Measurements from ENCODE around the gene CSNK1A1.
"Not testable (repeated sequence)": the region's sequence is repeated elsewhere in the genome, so short reads cannot be mapped to it uniquely, and the experiment has no call there.

Gene CSNK1A1

DNA sequence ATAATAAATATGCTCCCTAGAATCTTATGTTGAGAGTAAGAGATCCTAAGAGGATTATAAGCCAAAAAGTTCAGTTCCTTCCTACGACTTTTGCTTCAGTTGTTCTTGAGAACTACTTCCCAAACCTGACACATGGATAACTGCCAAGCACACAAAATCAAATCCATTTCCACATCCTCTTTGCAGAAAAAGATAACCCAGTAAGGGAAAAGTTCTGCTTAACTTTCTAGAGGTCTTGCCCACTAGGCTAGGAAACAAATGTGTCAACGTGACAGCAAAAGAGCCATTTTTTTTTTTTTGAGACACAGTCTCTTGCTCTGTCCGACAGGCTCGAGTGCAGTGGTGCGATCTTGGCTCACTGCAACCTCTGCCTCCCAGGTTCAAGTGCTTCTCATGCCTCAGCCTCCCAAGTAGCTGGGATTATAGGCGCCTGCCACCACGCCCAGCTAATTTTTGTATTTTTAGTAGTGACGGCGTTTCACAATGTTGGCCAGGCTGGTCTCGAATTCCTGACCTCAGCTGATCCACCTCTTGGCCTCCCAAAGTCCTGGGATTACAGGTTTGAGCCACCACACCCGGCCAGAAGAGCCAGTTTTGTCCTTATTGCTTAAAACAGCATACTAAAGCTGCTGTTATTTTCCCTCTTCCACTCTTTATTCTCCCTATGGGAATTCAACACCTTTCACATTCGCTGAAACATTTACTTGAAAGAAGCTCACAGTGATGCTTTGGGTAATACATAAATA is 24.2 kb downstream of the CSNK1A1 start:
- DNase-seq = no peak

DNA sequence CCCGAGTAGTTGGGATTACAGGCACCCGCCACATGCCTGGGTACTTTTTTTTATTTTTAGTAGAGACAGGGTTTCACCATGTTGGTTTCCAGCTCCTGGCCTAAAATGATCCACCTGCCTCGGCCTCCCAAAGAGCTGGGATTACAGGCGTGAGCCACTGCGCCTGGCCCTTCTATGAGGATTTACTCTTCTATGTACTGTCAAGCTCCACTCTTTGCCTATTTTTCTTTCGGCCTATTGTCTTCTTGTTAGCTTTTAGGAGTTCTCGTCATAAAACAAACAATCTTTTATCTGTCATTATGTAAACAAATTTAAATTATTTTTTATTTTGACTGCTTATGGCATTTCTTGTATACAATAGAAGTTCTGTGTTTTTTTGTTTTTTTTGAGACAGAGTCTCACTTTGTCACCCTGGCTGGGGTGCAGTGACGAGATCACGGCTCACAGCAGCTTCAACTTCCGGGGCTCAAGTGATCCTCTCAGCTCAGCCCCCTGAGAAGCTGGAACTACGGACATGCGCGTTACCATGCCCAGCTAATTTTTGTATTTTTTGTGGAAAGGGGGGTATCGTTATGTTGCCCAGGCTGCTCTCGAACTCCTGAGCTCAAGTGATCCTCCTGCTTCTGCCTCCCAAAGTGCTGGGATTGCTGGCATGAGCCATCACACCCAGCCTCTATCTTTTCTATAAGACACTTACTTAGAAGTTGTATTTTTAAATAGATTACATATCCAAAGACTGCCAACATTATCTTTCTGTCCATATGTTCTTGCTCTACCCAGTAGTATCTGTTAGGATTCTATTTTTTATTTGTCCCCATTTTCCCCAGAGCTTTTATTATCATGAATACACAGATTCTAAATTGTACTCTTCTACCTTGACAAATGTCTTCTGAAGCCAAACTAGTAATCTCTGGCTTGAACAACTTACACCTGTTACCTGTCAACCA is 29.2 kb downstream of the CSNK1A1 start:
- DNase-seq = no peak

DNA sequence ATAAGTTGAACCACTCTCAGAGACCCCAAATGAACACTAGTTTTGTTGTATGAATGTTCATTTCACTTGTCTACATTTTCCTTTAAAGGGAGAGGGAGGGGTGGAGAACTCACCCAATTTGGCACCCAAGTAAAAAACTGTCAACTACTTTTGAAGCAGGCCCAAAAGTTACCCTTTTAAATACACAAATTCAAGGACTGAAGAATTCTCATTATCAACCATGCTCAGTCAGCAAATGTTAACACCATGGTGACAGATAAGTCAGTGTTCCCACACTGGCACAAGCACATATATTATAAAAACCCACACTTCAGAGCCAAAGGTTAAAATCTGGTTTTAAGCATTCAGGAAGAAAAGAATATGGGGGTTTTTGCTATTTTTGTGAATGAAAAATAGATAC is 31.6 kb downstream of the CSNK1A1 start:
- no peak for DNase-seq

DNA sequence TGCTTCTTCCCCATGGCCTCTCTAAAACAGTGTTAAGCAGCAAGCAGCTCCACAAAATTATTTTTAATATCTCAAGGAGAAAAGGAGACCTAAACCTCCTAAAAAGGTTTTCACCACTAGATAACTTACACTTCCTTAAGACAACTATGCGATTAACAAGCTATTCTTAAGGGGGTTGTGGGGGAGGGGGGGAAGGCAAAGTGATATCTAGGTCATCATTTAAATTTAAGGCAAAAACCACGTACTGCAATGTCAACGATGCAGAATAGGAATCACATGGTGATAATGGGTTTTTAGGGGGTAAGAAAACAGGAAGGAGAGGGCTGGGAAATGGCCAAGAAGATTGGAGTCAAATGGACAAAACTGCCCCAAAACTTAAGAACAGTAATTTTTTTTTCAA is 32.6 kb downstream of the CSNK1A1 start:
- no peak for DNase-seq

DNA sequence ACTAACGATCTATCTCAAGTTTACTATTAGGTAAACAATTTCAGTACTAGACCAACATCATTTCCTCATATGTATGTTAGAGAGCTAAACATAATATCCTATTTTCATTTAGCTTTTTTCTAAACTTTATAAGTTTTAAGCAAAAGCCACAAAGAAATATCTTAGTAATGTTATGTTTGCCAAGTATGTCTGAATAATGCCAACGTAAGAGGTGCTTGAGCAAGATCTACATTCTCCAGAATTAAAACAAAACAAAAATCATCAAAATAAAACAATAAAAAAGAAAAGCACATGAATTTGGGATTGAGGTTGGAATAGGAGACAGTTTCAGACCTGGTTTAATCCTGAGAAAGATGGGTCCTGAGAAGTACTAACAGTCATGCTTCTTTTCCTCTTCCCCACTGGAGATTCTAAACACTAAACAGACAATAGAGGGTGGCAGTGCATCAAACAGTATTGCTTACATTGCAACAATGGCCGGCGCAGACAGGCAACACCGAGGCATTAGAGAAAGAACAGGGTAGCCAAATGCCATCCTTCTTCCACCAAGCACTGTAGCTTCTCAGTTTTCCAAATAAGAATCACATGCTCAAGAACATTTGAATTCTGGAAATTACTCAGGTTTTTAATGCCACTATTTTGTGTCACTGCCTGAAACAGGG is 33.6 kb downstream of the CSNK1A1 start:
- no peak for DNase-seq

DNA sequence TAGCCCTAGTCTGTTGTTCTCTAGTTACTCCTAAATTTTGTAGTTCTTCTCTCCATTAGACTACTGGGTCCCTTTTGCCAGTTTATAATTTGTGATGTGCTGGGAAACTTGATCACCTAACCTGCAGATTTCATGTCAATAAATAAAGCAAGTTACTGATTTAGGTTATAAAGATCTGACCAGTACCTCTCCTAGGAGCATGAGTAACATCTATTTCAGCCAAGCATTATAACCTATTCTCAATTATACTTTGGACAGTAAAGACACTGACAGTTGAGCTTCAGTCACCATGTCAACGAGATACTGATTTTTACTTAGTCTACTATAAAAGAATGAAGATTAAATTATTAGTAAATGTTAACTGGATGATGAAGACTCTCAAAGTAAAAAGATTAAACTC is 36.7 kb downstream of the CSNK1A1 start:
- DNase-seq = no peak

DNA sequence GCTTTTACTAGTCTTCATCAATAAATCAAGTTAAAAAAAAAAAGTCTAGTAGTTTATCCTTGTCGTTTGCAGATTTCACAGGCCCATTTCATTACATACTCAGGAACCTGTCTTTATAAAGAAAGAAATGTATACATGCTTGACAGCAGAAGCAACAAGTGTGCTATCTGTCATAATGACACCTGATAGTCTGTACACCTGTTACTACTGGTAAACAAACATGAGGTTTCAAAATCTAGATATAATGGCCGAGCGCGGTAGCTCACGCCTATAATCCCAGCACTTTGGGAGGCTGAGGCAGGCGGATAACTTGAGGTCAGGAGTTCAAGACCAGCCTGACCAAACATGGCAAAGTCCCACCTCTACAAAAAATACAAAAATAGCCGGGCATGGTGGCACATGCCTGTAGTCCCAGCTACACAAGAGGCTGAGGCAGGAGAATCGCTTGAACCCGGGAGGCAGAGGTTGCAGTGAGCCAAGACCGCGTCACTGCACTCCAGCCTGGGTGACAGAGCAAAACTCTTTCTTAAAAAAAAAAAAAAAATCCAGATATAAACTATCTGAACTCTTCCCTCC is 37.8 kb downstream of the CSNK1A1 start:
- DNase-seq = not testable (repeated sequence)

DNA sequence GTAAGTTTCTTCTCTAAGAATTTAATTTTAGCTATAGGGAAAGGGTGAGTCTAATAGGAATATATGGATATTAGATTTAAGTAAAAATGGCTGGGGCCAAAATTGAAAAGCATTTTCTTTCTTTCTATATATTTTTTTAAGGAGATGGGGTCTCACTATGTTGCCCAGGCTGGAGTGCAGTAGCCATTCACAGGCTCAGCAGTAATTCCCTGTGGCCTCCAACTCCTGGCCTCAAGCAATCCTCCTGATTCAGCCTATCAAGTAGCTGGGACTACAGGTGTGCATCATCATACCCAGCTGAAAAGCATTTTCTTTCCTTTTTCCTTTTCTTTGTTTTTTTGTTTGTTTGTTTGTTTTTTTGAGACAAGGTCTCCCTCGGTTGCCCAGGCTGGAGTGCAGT is 41.1 kb downstream of the CSNK1A1 start:
- no peak for DNase-seq

DNA sequence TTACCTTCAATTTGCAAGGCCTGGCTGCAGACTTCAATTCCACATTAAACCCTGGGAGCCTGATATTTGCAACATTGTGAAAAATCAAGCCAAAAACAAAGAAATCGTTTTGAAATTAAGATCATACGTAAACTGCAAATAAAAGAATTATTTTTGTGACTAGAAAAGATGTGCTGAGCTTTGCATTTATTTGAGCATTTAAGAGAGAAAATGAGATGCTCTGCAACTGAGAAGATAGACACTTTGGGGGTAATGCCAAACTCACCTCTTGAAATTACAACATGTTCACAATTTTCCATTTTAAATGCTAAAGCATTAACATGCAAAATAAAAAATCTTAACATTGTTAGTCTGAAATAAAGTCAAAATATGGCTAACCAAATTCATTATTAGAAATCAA is 46.6 kb downstream of the CSNK1A1 start:
- no peak for DNase-seq

DNA sequence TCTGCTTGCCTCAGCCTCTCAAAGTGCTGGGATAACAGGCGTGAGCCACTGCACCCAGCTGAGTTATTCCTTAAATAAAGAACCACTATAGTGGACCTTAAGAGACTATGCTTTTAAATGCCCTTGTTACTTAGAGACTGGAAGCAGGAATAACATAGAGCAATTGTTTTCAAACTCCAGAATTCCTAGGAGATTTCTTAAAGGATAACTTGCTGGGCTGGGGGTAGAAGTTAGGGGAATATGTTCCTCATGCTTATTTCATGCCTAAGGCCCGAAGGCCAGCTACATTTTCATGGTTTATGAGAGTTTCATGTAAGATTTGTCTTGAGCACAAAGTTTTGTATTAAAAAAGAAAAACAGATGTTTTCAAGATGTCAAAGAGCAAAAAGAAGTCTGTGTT is 48.2 kb downstream of the CSNK1A1 start:
- no peak for DNase-seq

DNA sequence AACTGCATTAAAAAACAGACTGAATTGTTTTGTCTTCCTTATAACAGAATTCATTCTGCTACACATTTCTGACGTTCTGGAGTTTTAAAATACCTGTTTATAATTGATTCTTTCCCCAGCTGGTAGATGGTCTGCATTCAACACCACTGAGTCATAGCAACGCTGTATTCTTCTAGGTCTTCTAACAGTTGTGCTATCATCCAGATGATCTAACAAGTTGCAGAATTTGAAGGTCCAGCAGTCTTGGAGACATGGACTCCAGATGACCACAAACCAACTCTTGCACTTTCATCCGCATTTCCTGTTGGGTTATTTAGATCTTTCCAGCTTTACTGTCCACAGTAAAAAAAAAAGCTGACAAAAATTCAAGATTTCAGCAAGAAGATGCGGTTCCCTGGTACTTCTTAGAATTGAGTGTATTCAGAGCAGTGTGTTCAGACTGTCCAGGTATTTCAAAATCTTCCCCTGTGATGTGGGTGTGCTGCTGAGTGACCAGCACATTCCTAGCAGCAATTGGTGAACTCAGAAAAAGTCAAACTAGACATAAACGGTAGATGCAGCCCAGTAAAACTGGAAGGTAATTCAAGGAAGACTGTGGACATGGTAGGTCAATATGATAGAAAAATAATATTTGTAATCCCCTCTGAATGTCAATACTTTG is 50.2 kb downstream of the CSNK1A1 start:
- no peak for DNase-seq

DNA sequence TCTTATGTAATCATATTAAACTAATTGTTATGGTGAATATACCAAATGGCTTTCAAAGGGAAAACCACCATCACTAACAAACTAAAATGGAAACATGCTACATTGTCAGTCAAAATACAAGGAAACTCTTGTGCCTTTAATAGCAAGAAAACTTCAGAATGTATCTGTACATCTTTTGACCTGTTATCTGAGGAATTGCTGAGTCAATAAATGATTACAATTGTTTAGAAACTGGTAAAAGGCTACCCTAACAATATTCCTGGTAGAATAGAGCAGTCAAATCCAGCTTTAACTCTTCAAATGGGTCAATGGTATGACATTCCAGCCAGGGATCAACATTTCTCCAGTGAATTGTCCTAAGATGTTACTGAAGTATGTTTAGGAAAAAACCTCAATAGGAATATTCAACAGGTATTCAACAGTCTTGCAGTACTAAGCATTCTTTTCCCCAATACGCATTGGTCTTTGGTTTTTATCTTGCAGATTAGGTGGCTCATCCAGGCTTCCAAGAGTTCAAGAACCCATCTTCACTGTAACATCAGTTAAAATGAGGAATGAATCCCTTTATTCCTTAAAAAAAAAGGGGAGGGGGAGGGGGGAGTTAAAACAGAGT is 52.4 kb downstream of the CSNK1A1 start:
- DNase-seq = no peak

DNA sequence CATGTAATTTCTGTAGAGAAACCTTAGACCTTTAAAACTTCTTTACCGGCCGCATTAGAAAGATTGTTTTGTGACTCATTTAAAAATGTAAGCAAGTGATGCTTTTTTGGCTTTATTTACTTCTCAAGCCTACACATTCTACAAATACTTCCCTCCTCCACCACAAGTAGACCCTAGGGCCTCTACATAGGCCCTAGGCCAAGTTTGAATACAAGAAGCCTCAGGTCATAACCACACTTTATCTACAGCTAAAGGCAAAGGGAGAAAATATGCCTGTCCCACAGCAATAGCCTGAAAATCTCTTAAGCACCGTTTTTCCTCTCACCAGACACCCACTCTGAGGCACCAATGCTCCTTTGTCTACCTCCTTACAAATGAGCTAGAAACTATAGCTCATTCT is 53.9 kb downstream of the CSNK1A1 start:
- DNase-seq = no peak

DNA sequence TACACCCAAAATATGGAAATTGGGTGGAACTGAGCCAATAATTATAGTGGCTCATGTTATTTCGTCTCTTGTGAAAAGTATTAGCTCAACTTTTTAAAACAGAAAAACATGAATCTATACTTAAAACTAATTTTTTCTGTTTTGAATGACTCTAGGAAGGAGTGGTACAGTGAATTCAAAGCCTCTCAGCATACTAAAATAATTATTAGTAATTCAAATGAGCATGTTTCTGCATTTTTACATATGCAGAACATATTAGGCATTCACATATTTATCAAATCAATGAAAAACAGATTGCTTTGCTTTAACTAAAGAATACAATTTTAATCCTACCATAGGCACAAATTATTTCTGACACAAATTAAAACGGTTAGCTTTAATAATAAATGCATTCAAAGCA is 54.3 kb downstream of the CSNK1A1 start:
- no peak for DNase-seq

DNA sequence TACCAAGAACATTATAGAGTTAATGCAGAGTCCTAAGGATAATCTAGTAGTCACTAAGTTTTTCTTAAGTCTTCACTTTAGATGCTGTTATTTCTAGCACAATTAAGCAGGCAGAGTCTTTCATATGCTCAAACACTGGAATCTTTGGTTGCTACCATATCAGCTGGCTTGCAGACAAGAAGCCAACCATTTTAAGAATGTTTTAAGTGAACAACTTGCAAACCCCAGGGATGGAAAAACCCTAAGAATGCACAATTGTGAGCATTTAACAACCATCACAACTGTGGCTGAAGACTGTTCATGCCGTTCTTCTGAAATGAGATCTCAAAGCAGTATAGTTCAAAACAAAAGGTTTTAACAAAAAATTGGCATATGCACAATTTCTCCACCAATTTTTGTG is 55.1 kb downstream of the CSNK1A1 start:
- no peak for DNase-seq

DNA sequence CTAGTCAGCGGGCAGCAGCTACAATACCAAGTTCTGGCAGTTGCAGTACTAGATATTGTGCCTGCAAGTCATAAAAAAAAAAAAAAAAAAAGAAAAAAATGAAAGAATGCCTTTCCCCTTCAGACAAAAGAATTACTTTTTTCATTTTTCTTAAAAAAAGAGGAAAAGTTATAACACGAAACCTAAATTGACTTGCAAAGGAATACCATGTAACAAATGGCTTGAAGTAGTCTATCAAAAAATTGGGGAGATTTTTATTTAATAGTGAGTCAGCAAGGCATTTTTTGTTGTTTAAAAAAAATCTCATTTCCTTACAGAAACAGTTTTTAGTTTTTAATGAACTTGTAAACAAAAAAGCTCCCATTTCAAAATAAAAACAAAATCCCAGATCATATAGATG is 55.6 kb downstream of the CSNK1A1 start:
- no peak for DNase-seq

DNA sequence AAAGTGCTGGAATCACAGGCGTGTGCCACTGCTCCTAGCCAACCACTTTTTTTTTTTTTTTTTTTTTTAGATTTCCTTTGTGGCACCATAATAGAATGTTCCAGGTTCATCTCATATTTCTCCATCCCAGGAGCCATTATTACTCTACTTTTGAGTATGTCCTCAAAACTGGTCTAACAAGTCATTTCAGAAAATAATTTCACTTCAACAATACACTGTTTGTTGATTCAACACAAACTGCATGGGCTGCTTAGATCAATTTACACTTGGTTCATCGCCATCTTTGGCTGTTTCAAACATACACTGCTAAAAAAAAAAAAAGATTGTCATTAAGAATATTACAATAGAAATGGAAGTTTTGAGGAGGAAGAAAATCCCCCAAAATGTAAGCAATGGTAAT is 57.9 kb downstream of the CSNK1A1 start:
- DNase-seq = no peak

DNA sequence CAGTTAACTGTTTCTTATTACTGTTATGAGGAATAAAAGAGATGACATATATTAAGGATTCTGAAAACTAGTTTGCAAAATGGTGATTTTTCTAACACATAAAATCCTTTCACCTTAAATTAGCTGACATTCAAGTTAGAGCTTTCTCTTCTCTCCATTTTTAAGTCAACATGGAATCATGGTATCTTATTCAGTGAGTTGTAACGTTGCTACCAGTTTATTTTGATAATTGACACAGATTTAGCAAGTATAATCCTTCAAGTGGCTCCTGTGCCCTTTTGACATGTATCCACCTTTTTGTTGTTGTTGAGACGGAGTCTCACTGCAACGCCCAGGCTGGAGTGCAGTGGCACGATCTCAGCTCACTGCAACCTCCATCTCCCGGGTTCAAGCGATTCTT is 58.5 kb downstream of the CSNK1A1 start:
- DNase-seq = no peak

DNA sequence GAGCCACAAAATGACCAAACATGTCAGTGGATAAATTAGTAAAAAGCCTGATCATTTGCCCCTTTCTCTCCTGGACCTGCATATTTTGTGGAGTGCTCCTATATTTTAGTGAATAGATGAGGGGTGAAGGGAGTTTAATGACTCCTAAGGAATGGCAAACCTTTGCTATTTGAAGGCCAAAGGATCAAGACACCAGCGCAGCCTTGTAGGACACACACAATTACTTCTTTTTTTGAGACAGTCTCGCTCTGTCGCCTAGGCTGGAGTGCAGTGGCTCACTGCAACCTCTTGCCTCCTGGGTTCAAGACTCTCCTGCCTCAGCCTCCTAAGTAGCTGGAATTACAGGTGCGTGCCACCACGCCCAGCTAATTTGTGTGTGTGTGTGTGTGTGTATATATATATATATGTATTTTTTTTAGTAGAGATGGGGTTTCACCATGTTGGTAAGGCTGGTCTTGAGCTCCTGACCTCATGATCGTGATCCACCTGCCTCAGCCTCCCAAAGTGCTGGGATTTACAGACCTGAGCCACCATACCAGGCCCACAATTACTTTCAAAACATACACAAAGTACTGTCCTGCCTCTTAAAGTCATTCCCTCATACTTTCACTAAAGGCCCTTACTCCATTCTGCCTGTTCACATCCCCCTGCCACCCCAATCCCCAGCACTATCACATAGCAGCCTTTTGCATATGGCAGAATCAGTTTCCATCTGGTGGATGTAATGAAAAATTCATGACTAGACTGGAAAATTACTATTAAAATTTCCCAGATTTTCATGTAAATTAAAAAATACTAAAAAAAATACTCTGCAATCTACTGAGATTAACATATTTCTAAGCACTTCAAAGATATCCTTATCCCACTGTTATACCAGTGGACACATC is 60.4 kb downstream of the CSNK1A1 start:
- DNase-seq = no peak

DNA sequence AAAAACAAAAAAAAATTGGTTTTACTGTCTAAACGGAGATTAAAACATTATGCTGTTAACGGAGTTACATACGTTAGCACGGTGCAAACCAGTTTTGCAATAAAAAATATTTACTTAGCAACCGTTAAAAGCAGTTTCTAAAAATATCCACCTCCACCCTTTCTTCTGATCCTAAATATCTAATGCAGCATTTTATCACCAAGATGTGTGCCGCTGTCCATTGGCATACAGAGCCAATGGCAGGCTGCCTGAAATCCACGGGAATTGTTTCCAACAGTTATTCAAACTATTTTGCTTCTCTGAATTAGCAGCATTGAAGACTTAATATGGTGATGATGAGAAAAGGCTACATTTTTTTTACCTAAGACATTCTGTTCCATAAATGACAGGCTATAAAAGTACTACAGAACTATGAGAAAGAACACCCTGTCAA is 61.6 kb downstream of the CSNK1A1 start:
- no peak for DNase-seq

DNA sequence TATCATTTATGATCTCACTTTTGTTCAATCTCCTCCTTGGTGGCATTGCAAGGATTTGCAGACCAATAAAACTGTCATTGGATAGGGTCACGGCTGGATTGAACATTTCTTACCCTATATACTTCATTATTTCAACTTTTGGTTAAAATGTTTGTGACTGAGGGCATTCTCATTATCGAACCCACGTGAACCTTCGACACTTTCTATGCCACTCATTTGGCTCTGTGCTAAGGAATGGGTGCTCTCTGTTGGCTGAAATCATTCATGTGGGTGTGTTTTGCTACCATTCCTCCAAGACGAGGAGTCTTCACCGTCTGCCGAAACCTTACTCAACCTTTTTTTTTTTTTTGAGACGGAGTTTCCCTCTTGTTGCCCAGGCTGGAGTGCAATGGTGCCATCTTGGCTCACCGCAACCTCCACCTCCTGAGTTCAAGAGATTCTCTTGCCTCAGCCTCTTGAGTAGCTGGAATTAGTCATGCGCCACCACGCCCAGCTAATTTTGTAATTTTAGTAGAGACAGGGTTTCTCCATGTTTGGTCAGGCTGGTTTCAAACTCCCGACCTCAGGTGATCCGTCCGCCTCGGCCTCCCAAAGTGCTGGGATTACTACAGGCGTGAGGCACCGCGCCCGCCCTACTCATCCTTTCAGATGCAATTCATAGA is 62.5 kb downstream of the CSNK1A1 start:
- no peak for DNase-seq
